ENCODE results near the gene CCR3. TPM values are rescaled to one million over a fixed set of nuclear protein-coding genes. Genes with fewer than 3 reads are reported as not detected.

The CCR3 gene
- total RNA-seq = not detected

- H3K4me3 ChIP-seq = no peak within 1 kb of the TSS
- H3K36me3 ChIP-seq = no peaks in the 10 kb centered on the region
- no peaks in the 10 kb centered on the region for H3K27me3 ChIP-seq
- H3K9me3 ChIP-seq = no peaks in the 10 kb centered on the region
- no peak for DNase-seq
- H3K27ac ChIP-seq = no peak within 1 kb of the TSS
- TF ChIP-seq POLR2A (IDR thresholded peaks at IDR 0.05) (no peak), CTCF (IDR thresholded peaks at IDR 0.05) (no peak)
- no peaks in the 10 kb centered on the region for H3K4me1 ChIP-seq
Measured at GRCh38 chr3:46242120-46242519, at the start of gene CCR3. Gene CCR3, plus strand, starts transcription at chr3:46242460. Its CDS starts 22,699 bp downstream, at chr3:46265159.

GRCh38 chr3:46192939-46193338, 49.3 kb upstream of the CCR3 start:
- no peak overlapping the region for H3K4me3 ChIP-seq
- TF ChIP-seq CTCF (IDR thresholded peaks at IDR 0.05) = no peak
- TF ChIP-seq POLR2A (IDR thresholded peaks at IDR 0.05) = no peak
- no peaks in the 10 kb centered on the region for H3K36me3 ChIP-seq
- H3K27ac ChIP-seq = no peak overlapping the region
- no peaks in the 10 kb centered on the region for H3K27me3 ChIP-seq
- H3K4me1 ChIP-seq = no peaks in the 10 kb centered on the region
- no peak for DNase-seq
- no peaks in the 10 kb centered on the region for H3K9me3 ChIP-seq

- DNase-seq = no peak
- no peaks in the 10 kb centered on the region for H3K27me3 ChIP-seq
- H3K9me3 ChIP-seq = no peaks in the 10 kb centered on the region
- H3K27ac ChIP-seq = no peak overlapping the region
- TF ChIP-seq POLR2A (IDR thresholded peaks at IDR 0.05) (no peak), CTCF (IDR thresholded peaks at IDR 0.05) (no peak)
- no peak overlapping the region for H3K4me3 ChIP-seq
- H3K4me1 ChIP-seq = no peaks in the 10 kb centered on the region
- no peaks in the 10 kb centered on the region for H3K36me3 ChIP-seq
Measured at GRCh38 chr3:46193436-46193835, 48.8 kb upstream of the CCR3 start.

GRCh38 chr3:46194868-46195553, 47.2 kb upstream of the CCR3 start:
- Histone ChIP-seq H3K4me1 (no peaks in the 10 kb centered on the region), H3K36me3 (no peaks in the 10 kb centered on the region), H3K4me3 (no peak overlapping the region), H3K27me3 (no peaks in the 10 kb centered on the region), H3K9me3 (no peaks in the 10 kb centered on the region), H3K27ac (no peak overlapping the region)
- TF ChIP-seq CTCF (IDR thresholded peaks at IDR 0.05) (no peak), POLR2A (IDR thresholded peaks at IDR 0.05) (no peak)
- DNase-seq = no peak

GRCh38 chr3:46196261-46196957, 45.9 kb upstream of the CCR3 start:
- Histone ChIP-seq H3K4me3 (no peak overlapping the region), H3K9me3 (no peaks in the 10 kb centered on the region), H3K27me3 (no peaks in the 10 kb centered on the region), H3K27ac (no peak overlapping the region), H3K4me1 (no peaks in the 10 kb centered on the region), H3K36me3 (no peaks in the 10 kb centered on the region)
- DNase-seq = no peak
- TF ChIP-seq CTCF (IDR thresholded peaks at IDR 0.05) (no peak), POLR2A (IDR thresholded peaks at IDR 0.05) (no peak)
